ENCODE results near the gene DPM2.
A peak's percentile ranks its signal among the peaks of the same experiment; 100 is the strongest.

The DPM2 gene

DNA sequence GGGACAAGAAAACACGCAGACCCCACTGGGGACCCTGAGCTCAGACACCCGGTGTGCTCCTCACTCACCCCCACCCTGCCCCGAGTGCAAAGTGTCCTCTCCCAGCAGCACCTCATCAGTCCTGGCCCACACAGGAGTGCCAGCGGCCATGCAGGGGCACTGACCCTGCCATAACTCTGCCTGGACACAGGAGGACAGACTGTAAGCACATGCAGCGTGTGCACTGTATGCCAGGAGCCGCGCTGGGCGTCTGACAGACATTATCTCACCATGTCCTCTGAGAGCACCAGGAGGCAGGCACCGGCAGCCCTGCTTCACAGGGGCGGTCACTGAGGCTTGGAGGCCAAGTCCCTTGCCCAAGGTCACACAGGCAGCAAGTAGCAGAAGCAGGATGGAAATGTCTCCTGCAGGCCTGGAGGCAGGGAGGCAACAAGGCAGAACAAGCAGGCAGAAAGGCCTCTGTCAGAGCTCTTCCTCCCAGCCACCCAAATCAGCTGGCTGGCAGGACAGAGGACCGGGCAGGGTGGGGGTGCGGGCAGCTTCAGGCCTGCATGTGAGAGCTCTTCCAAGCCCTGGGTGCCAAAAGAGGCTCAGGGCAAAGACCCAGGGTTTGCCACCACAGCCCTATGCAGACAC, 34.7 kb upstream of the DPM2 start:
- peak; percentile 72 for DNase-seq

DNA sequence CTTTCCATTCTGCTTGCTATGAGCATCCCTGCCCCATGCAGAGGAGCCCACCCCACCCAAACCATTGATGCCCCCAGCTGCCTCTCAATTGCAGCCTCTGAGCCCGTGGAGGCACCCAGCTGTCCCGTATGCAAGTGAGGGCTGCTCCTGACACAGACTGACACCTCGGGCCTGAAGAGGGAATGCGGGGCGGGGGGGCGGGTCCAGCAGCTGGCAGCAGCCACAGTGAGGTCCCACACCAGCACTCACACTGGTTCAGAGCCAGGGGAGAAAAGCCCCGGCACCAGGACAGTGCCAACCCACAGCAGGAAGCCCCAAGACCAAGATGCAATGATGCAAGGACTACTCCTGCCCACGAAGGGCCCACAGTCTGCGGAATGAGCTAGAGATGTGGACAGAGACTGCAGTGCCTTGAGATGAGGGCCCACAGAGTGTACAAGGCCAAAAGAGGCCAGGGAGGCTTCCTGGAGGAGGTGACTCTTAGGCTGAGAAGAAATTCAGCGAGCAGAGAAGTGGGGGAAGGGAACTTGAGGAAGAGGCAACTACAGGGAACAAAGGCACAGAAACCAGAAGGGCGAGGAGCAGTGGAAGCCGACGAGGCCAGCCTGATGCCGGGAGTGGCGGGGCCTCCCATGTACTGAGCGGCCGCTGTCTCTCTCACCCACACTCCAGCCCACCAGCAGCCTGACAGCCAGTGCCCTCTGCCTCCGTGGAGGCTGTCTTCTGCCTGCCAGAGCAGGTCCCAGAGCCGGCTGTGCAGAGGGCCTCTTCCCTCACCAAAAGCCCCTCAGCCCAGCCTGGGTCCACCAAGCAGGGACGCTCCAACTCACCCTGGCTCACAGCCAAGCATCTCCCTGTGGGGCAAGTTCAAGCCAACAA, 33.9 kb upstream of the DPM2 start:
- peak; percentile 88 for DNase-seq

DNA sequence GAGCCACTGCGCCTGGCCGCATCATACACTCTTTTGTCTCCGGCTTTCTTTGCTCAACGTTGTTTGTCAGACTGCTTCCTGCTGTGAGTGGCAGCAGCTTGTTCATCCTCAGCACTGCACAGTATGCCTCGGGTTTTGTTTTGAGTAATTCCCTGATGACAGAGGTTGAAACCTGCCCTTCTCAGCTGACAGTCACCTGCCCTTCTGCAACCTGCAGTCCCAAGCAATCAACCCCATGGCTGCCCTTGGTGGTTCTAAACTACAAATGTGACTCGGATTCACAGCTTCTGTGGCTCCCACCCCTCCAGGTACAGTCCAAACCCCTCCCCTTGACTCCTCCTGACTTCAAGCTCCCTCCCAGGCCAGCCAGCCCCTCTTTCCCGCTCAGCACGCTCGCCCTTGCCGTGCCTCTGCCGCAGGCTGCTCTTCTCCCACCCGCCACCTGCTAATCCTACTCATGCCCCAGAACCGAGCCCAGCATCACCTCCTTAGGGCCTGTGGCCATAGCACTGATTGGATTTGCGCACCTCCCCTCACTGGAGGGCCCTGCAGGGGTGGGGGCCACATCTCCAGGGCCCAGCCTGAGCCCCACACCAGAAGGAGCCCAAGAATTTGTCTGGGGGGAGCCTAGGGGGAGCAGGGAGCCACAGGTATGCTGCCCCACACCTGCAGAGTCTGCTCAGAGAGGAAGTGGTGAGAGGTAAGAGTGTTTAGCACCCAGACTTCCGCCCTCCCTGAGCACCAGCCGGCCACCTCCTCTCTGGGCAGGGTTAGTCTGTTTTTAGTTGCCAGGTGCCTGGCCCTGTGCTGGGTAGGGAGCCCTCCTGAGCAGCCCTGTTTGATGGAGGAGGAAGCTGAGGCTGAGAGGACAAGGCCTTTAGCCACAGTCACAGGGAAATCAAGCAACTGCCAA, 33.0 kb upstream of the DPM2 start:
- DNase-seq, result no peak

DNA sequence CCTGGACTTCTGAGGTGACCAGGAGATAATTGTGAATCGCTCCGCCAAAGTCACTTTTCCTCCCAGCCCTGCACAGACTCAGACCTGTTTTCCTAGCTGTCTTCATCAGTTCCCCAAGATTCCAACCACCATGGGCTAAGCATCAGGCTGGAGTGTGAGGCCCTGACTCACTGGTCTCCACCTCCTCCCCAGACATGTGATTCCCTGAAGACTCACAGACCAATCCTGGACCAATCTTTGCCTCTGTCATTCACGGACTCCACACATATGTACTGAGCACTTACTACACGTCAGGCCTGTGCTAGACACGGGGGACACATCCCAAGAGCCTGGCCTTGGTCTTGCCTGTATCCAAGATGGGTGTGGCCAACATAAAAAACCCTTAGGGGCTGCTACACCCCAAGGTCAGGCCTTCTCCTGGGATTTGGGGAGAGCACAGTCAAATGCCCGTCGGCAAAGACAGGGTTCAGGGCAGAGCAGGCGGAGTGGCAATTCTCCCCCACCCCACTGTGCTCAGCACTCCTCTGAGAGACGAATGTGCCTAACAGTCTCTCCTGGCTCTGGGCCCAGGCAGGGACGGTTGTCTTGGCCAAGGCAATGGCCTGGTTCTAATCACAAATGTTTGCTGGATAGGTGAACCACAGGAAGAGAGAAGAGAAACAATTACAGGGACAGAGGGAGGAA, 31.2 kb upstream of the DPM2 start:
- peak; percentile 54 for DNase-seq

DNA sequence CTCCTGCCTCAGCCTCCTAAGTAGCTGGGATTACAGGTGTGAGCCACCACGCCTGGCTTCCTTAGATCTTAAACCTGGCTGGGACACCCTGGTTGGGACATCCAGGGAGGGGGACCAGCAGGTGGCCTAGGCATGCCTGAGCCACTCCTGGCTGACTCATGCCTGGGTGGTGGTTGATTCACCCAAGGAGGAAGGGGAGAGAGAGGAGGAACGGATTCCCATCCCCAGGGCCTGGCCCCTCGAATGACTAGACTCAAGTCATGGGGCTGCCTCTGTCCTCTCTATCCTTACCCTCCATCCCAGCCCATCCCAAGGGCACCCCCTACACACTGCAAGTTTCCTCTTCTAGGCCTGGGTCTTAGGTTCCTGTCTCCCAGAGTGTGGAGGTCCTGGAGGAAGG, 30.4 kb upstream of the DPM2 start:
- DNase-seq, result no peak

DNA sequence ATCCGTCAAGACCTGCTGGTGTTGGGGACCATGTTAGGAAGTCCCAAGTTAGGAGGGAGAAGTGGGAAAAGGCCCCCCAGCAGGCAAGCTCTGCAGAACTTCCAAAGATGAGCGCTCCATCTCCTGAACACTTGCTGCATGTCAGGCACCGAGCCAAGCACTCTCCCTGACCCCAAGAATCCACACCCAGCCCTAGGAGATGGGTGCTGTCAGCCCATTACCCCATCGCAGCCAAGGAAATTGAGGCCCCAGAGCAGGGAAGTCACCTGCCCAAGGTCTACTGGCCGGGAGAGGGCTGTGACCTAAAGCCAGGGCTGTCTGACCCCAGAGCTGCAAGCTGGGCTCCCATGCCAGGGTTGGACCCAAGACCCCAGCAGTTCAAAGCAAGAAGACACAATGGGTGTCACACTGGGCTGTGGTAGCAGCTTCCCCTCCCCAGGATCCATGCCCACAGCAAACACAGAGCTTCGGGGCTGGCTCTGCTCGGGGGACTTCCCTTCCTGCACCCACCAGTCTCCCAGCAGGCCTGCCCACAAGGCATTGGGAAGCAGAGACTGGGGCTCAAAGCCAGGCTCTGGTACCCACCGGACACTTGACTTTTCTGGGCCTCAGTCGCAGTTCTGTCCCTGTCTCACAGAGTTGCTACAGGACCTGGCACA, 29.6 kb upstream of the DPM2 start:
- no peak for DNase-seq

DNA sequence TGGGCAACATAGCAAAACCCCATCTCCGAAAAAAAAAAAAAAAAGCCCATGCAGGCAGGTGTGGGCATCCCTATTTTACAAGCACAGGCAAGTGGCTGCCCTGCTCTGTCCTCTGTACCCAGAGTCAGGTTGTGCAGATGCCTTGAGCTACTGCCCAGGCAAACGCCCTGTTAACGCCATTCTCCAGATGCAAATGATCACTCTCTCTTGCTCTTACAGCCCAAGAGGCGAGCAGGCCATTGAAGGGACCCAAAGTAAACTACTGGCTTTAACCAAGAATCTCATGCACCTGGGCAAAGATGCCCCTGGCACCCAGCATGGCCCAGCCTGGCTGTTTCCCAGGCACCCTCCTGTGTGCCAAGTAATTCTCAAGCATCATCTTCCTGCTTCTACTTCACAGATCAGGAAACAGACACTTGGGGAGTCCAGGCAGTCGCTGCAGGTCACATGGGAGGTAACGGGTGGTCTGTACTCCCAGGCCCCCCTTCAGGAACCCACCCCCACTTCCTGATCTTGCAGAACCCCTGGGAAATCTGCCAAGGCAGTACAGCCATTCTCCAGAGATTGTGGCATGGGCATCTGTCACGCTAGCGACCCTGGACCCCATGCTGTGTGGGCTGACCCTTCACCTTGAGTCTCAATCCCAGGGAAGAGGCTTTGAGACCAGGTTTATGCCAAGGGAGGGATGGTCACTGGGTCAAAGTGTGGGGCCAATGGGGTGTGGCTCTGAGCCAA, 28.9 kb upstream of the DPM2 start:
- DNase-seq, result no peak

DNA sequence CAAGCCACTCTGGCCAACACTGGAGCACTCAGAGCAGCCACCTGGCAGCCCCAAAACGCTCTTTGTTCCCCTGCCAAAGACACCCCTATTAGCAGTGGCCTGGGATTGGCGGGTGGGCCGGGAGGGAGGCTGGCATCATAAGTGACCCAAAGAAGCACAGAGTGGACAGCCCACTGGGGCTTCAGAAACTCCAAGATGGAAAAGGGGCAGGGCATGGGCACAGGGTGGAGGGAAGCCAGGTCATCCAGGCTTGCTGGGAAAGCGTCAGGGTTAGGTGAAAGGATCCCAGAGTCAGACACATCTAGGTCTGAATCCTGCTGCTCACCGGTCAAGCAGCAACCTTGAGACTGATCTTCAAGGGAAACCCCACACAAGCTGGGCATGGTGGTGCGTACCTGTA, 28.3 kb upstream of the DPM2 start:
- no peak for DNase-seq

DNA sequence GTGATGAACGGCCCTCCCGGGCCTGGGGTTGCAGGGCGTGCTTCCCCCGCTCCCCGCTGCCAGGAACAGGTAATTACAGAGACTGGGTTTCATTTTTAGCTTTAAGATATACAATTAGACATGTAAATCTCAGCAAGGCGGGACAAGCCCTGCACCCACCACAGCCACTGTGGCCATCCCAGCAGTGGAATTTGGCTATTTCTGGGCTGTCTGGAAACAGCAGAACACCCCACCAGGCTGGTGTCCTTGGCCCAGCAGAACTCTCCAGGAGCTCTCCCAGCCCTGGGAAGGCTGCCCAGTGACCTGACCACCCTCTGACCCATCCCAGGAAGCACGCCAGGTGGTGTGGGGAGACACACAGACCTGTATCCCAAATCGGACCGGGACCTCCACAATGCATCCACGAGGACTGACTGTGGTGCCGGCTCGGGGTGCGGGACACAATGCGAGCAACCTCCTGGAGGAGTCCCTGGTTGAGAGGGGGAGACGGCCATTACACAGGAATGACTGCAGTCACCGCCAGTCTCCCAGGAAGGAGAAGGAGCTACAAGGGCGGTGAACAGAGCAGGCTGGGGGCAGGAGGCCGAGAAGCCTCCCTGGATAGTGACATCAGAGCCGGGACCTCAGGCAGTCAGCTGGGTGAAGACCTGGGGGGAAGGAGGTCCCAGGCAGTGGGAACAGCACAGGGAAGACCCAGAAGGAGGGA, 25.9 kb upstream of the DPM2 start:
- DNase-seq, result no peak

DNA sequence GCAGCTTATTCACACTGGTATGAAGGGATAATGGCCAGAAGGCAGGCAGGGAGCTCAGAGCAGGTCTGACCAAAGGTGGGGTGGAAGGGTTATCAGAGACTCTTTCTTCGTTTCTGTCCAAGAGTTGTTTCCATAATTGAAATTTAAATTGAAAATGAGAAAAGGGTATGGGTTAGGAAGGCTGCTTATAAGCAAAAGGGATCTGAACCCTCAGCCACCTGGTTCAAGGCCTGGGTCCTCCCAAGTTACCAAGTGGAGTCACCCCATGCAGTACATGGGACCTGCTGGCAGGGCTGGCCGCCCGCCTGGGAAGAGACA, 25.3 kb upstream of the DPM2 start:
- DNase-seq, result no peak

DNA sequence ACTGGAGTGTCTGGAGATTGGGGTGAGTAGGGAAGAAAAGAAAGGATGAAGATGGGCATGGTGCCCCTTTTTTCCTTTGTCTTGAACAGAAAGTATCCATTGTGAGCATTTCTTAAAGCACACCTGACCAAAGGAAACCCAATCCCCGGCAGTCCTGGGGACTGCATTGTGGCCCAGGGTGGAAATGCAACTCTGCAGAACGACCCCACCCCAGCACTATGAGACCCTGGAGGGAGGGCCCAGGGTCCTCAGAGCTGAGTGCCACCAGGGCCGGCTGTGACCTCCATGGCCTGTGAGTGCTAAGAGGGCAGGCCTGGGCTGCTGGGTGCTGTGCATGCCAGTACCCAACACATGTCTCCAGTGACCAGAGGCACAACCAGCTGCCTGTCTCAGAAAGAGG, 24.6 kb upstream of the DPM2 start:
- DNase-seq, result no peak

DNA sequence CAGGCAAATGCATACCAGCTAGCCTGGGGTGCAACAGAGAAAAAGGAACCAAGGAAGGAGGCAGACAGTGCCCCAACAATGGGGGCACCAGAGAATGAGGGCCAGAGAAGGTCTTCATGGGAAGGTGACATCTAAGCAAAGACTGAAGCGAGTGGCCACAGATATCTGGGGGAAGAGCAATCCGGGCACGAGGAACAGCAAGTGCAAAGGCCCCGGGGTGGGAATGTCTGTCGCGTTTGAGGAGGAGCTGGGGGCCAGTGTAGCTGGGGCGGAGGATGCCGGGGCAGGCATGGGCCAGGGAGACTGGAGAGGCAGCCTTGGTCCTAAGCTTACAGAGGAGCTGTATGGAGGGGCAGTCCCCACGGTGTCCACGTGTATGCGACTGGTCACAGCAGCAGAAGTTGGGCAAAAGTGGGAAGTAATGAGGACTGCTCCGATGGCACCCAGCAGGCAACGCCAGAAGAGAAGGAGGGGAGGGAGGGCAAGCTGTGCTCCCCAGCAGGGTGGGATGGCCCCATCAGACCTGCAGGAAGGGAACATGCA, 24.0 kb upstream of the DPM2 start:
- DNase-seq, result no peak

DNA sequence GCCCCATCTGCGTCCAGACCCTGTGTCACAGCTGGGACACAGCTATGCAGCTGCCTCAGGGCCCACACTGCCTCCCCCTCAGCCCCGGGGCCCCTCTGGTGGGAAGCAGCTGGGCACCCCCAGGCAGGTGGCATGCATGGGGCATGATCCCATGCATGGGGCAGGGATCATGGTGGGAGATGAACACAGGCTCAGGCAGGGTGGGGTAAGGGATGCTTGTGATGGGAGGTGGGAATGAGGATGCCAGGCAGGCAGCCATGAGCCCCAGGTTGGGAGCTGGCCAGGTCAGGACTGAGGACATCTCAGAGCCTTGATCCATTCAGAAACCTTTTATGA, 23.5 kb upstream of the DPM2 start:
- no peak for DNase-seq

DNA sequence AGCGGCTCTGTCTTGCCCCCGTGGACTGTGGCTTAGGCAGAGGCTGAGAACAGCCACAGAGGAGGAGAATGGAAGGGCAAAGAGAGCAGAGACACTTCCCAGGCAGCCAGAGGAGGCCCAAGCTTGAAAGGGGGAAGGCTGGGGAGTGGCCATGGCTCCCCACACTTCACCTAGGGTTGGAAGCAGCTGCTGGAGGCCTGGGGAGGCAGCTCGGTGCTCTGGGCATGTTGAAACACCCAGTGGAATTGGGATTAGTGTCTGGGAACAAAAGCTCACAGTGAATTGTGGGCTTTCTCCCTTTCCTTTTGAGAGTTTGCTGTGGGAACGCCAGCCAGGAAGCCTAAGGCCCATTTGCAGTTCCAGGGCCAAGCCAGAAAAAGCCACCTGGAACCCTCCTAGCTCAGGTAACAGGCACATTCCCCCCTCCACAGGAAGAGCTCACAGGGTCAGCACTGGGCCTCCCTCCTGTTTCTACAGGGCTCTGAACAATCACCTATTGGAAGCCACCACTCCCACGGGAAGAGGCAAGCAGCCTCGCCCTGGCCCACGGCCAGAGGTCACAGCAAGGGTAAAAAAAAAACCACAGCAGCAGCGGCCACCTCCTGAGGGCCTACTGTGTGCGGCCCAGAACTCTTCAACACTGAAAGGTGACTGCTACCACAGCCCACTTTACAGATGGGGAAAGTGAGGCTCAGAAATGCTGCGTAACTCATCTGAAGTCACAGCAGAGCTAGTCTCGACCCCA, 22.9 kb upstream of the DPM2 start:
- DNase-seq, result no peak

DNA sequence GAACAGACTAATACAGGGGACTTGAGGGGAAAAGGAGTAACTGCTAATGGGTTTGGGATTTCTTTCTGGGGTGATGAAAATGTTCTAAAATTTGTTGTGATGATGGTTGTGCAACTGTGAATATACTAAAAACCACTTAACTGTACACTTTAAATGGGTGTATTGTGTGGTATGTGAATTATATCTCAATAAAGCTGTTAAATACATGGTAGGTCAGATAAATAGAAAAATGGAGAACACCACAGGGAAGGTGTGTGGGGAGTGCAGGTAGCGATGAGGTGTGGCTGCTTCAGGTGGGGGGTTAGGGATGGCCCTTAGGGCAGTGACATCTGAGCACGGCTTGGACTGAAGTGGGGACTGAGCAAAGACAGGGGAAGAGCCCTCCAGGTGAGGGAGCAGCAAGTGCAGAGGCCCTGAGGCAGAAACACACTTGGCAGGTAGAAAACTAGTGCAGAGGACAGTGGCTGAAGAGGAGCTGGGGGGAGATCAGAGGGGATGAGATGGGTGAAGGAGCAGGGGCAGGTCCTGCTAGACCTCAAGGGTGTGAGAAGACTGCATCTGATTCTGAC, 22.3 kb upstream of the DPM2 start:
- no peak for DNase-seq

DNA sequence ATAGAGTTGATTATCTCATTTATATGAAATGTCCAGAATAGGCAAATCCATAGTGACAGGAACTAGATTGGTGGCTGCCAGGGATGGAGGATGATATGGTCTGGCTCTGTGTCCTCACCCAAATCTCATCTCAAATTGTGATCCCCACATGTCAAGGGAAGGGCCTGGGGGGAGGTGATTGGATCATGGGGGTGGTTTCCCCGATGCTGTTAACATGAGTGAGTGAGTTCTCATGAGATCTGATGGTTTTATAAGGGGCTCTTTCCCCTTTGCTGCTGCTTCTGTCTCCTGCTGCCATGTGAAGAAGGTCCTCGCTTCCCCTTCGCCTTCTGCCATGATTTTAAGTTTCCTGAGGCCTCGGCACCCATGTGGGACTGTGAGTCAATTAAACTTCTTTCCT, 21.7 kb upstream of the DPM2 start:
- no peak for DNase-seq

DNA sequence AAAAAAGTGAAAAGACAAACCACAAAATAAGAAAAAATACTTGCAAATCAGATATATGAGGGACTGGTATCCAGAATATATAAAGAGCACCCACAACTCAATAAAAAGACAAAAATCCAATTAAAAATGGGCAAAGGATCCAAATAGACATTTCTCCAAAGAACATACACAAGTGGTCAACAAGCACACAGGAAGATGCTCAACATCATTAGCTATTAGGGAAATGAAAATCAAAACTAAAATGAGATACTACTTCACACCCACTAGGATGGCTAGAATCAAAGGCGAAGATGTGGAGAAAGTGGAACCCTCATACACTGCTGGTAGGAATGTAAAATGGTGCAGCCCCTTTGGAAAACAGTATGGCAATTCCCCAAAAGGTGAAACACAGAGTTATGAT, 21.1 kb upstream of the DPM2 start:
- DNase-seq, result no peak

DNA sequence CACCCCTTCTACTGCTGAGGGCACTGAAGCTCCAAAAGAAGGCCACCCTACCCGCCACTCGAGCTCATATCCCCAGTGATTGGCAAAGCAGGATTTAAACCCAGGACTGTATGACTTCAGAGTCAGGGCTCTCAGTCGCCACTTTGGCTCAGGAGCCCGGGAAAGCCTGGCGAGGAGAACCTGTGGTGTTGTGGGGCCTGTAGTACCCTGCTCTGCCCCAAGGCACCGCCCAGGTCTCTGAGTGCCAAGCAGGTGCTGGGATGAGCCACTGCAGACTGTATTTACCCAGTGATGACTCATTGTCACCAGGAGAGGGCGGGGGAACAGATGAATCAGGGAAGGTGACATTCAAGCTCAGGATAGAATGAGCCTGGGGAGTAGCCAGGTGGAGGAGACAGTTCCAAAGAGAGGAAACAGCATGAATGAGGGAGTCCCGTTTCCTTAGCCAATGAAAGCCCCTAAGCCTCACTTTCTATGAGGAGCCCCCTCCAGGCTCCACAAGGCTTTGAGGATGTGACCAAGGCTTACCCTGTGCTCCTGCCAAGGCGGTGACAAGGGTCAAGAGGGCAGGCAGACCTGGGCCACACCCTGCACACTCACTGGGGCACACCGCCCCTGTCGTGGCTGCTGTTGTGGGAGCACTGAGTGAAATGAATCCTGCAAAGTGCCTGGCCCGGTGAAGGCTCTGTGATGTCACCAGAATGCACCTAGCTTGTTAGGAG, 17.8 kb upstream of the DPM2 start:
- no peak for DNase-seq

DNA sequence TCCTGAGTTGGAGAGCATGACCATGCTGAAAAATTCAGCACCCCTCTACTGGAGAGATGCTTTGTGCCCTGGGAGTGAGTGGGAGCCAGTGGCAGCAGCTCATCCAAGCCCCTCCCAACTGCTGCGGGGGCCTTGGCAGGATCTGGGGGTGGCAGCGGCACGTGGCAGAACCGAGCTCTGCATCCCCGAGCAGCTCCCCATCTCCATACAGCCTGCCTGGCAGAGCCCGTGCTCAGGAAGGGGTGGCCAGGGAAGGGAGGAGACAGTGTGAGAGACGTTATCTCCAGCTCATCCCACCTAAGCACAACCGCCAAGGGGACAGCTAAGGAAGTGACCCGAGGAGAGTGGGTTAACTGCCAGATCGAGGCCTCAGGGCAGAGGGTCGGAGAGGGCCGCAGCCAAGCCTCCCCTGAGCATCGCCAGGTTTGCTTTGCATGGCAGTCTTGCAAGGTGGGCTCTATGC, 17.2 kb upstream of the DPM2 start:
- DNase-seq, result peak; percentile 63

All from midbrain (tissue), 1 donor.